Measurements from ENCODE around the gene ZDHHC4. TPM values are rescaled to one million over a fixed set of nuclear protein-coding genes. Genes with fewer than 3 reads are reported as not detected.
A peak's percentile ranks its signal among the peaks of the same experiment; 100 is the strongest.

The ZDHHC4 gene
- total and polyA plus RNA-seq, 9 of the 15 experiments (the other 6 are each of a cell fraction or from before 2014, with no cell fraction given) = 33.4 to 106 (median 58.3) TPM

- TF ChIP-seq CHD1 (IDR thresholded peaks at IDR 0.05; ENCODE audit: low read length) = peak; percentile 81
- no peak for TF ChIP-seq MTA2 (IDR thresholded peaks at IDR 0.05; ENCODE audit: low read depth)
- TF ChIP-seq ZC3H8 (IDR thresholded peaks at IDR 0.05) = no peak
- TF ChIP-seq ATF2 (CRISPR knock-in tag; IDR thresholded peaks at IDR 0.05) = no peak
- TF ChIP-seq THAP12 (CRISPR knock-in tag; IDR thresholded peaks at IDR 0.05) = no peak
- TF ChIP-seq SAFB2 (IDR thresholded peaks at IDR 0.05; ENCODE audit: borderline replicate concordance, low read depth, low read length, severe bottlenecking) = no peak
- no peak for TF ChIP-seq NCOA2 (IDR thresholded peaks at IDR 0.05; ENCODE audit: partially characterized antibody in 2 of 2)
- no peak for TF ChIP-seq CHD2 (IDR thresholded peaks at IDR 0.05; ENCODE audit: low read depth, low read length)
- TF ChIP-seq ARID2 (IDR thresholded peaks at IDR 0.05) = no peak
- TF ChIP-seq E2F5 (CRISPR knock-in tag; IDR thresholded peaks at IDR 0.05) = no peak
- no peak for TF ChIP-seq ZNF668 (CRISPR knock-in tag; IDR thresholded peaks at IDR 0.05)
- no peak for TF ChIP-seq KDM1A (IDR thresholded peaks at IDR 0.05)
- no peak for TF ChIP-seq ZBTB26 (CRISPR knock-in tag; IDR thresholded peaks at IDR 0.05)
- TF ChIP-seq MNT (conservative IDR thresholded peaks at IDR 0.05) = peak in 1 of 2 experiments; percentile 62; a peak in 1 of 4 replicates
- TF ChIP-seq NR2C2 (CRISPR knock-in tag; IDR thresholded peaks at IDR 0.05) = no peak
- peak; percentile 58; the same call in 1 of the 2 replicates for TF ChIP-seq NR2C2 (tag; IDR thresholded peaks at IDR 0.05)
Observed at GRCh38 chr7:6589829-6590644, 12.8 kb downstream of the ZDHHC4 start, which contains the start of gene INTS15 (continued).
